ENCODE measurements around the gene CEACAM18.
"Not testable (repeated sequence)": the region's sequence is repeated elsewhere in the genome, so short reads cannot be mapped to it uniquely, and the experiment has no call there.

The CEACAM18 gene

GRCh38 chr19:51462276-51462675 lies 16.1 kb upstream of the CEACAM18 start:
- DNase-seq, result no peak

GRCh38 chr19:51462681-51463080 lies 15.7 kb upstream of the CEACAM18 start:
- no peak for DNase-seq

DNA sequence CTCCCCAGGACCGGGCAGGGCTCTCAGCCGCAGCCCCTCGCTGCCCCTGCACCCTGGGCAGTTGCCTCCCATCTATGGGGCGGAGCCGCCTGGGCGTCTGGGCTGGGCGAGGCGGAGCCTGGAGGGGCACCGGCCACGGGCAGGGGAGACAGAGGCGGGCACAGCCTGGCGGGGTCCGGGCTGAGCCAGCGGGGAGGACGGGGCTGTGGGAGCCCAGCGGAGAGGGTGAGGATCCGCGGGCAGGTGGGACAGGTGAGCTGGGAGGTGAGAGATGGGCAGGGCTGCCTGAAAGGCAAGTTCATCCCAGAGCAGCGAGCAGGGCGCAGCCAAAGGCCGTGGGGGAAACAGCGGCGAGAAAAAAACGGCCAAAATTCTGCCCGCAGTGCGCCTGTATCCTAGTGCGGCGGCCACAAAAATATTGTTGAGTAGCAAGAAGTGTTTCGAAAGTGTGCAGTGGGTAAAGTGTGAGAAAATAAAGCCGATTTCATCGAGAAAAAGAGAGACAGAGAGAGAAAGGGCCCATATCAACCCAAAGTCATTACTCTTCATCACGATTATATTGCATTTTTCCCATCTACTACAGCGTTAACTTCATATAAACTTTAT lies 14.3 kb upstream of the CEACAM18 start:
- DNase-seq, result not testable (repeated sequence)

GRCh38 chr19:51466723-51467122 lies 11.6 kb upstream of the CEACAM18 start:
- DNase-seq, result no peak

- no peak for DNase-seq
Measured at GRCh38 chr19:51467864-51468544, 10.3 kb upstream of the CEACAM18 start.

GRCh38 chr19:51468545-51468920 lies 9.8 kb upstream of the CEACAM18 start:
- DNase-seq, result no peak

DNA sequence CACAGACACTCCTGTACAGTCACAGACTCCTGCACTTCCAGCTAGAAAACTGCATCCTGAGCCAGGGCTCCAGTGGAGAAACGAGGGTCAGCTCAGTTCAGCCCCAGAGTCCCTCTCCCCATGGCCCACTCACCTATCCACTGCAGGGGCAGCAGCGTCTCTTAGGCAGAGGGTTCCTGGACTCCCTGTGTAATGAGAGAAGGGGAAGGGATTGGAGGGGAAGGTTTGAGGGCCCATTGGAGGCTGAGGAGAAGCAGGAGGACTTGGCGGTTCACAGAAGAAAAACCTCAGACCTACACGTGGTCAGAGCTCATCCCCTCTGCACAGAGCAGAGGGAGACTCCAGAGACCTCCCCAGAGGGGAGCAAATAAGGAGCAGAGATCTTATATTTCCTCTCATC lies 9.2 kb upstream of the CEACAM18 start:
- no peak for DNase-seq

DNA sequence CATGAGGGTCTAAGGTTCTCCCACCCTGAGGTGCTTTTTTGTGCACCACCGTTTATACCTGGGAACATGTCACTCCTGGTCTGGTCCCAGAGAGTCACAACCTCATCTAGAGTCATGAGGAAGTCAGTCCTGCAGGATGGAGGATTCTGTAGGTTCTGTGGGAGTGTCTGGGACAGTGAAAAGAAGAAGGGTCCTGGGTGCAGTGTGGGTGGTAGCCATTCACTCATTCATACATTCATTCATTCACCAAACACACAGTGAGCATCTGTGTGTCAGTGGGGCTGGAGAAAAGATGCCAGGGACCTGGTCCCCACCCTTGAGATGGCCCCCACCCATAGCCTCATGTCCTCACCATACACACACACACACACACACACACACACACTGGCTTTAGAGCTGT lies 8.7 kb upstream of the CEACAM18 start:
- no peak for DNase-seq

DNA sequence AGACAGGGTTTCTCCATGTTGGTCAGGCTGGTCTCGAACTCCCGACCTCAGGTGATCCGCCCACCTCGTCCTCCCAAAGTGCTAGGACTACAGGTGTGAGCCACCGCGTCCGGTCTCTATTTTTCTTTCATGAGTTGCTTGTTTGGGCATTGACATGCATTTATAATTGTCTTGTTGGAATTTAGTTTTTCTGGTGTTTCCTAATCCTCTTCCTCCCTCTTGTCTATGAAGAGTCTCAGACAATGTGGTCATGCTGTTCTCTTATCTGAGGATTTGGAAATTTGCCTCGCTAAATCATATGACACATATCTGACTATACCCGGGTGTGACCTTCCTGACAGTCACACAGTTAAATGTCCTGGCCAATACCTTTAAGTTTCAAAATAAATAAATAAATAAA lies 7.4 kb upstream of the CEACAM18 start:
- no peak for DNase-seq

DNA sequence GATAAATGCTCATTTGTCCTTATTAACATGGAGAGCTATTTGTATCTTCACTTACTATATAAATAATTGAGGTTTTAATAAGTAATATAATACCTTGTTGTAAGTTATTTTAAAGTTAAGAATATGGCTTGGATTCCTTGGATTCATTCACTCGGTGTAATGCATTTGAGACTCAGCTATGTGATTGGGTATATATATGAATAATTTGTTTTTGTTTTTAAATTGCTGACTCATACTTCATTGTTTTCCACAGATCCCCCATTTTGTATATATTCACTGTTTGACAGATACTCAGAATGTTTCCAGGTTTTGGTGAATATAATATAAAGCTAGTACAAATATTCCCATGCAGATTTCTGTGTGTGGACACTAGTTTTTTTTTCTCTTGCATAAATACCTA lies 6.8 kb upstream of the CEACAM18 start:
- no peak for DNase-seq

- no peak for DNase-seq
Measured at GRCh38 chr19:51472607-51473006, 5.7 kb upstream of the CEACAM18 start.

DNA sequence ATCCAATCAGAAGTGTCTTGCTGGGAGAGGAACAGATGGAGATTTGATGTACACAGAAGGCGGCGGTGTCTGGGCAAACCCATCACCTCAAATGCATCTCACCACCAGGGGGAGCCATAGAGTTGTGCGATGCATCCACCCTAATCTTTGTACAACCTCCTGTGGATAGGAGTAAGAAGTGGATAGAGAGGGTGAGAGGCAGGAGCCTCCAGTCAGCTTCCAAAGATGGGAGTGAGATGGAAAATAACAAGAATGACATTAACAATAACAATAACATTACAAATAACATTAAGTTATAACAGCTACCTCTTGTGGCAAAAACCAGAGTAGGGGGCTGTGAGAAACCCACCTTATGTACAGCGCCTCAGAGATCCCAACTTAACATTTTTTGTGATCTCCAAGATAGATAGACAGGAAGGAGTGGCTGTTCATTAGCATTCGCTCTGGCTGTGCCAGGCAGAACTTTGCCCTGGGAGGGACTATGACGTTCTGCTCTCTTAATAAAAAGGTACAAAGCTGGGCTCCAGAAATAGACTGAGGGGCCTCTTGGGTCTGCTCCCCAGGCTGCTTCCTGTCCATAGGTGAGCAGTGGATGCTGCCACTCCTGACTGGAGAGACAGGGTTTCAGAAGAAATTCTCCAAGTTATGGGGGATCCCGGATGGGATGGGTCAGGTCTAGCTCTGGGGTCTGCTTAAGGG lies 5.2 kb upstream of the CEACAM18 start:
- DNase-seq, result peak; percentile 48

DNA sequence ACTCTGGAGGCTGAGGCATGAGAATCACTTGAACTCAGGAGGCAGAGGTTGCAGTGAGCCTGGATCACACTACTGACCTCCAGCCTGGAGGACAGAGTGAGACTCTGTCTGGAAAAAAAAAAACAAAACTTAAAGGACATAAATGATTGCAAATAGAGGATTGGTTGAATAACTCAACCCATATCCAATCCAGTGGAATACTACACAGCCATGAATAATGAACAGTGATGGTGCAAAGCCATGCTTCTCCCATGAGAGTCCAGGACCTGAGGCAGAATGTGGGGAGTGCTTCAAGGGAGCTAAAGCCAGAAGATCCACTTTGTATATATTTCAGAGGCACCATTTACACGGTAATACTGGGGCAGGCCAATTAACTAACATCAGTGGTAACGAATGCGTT lies 2.2 kb upstream of the CEACAM18 start:
- DNase-seq, result no peak

GRCh38 chr19:51477344-51477743 lies 995 bp upstream of the CEACAM18 start:
- DNase-seq, result no peak

DNA sequence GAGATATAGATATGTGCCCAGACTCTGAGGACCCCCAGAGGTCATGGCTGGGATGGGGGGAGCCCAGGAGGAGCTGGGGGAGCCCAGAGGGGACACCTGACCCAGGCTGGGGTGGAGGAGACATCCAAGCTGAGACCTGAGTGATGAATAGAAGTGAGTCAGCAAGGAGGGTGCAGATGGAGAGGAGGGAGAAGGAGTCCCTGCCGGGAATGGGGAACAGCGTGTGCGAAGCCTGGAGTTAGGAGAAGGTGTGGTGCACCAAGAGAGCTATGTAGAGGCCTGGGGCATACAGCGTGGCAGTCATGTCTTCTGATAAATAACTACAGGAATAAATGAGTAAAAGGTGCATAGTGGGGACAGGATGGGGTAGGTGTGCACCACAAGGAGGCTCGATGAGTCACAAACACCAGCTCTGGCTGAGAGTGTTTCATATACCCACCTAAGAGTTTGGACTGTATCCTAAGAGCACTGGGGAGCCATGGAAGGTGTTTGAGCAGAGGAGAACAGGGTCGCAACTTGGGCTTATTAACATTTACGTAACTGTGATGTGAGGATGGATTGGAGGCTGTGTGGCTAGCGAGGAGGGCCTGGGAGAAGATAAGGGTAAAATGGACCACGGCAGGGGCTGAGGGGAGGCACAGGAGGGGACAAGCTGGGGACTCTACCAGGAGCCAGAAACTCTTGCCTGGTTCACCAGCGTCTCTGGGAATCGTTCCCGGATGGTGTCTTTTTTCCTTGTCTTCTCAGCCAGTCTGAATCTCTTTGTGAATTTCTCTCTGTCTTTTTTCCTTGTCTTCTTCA lies 1.4 kb downstream of the CEACAM18 start:
- no peak for DNase-seq

- DNase-seq, result no peak
Measured at GRCh38 chr19:51480590-51480989, 2.3 kb downstream of the CEACAM18 start.

DNA sequence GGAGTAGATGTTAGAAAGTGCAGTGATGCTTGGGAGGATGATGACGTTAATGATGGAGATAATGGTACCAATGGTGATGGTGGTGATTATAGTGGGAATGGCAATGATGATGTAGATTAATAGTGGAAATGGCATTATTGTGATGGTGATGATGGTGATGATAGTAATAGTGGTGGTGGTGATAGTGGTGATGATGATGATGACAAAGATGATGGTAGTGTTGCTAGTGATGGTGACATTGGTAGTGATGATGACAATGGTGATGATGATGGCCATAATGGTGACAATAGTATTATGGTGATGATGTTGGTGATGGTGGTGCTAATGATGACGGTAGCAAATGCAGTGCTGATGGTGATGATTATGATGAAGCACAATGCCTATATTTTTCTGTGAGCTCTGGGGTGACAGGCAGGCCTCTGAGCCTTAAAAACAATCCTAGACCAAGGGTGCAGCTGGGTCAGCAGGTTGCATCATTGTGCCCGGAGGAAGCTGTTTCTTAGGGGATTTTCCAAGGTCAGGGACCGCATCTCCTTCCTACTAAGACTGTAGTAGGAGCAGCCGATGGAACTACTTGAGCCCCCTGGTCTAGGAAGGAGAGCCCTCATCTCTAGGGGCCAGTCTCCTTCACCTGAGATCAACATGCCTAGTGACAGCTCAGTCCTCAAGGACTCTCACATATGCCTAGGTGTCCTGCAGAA lies 7.8 kb downstream of the CEACAM18 start:
- DNase-seq, result no peak

DNA sequence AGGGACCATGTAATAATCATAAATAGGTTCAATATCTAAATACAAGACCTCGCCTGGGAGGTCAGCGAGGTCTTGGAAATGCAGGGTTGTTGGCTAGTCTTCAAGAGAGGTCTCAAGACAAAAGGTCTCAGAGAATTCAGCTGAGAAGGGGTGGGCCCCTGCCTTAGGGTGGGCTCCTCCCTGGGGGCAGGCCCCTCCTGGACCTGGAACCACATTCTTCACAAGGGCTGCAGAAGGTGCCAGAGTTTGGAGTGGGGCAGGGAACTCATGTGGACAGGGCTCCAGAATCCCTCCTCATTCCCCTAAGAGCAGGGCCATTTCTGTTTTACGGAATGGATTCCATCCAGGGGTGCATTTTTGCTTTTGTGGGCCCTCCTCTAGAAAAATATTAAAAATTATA lies 10.2 kb downstream of the CEACAM18 start:
- no peak for DNase-seq

DNA sequence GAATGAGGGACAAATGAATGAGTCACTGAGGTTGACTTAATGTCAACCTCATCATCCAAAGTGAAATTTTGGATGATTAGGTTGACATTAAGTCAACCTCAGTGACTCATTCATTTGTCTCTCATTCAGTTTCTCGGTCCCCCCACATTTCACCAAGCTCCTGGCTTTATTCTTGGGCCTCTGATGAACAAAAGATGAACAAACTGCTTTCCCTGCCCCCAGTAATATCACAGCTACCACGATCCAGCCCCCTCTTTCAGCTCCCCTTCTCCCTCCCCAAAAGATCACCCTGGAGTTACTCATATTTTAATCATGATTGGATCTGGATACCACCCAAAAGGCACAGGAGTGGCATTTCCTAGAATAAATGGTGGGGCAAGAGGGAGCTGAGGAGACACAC lies 10.8 kb downstream of the CEACAM18 start:
- DNase-seq, result no peak

DNA sequence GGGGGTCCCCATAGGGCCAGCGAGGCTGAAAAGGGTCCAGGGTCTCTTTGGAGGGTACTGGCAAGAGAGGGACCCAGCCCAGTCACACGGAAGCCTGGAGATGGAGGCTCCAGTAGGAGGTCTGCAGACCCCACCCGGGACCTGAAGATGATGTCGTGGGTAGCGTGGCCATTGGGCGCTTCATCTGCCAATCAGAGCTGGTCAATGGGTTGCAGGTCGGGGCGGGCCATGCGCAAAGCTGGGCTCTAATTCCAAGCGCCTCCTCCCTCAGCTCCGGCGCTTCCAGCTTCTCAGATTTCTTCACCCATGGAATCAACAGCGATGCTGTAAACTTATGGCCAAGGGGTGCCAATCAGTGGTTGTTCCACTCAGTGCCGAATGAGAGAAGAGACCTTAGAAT lies 12.3 kb downstream of the CEACAM18 start:
- DNase-seq, result no peak

DNA sequence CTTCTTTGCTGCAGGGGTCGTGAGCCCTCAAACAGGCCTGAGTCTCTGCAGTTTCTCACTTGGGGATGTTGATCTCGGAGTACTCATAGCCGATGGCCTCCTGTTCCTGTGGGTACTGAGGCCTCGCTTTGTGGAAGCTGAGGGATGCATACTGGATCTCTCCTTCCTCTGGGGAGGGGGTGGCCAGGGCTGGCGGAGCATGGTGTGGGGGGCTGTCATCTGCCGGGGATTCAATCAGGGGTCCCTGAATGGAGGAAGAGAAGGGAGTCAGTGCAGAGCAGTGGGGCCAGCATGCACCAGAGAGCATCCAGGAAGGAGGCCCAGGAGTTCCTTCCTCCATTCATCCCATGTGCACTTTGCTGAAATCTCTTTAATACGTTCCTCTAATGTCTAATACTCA lies 13.2 kb downstream of the CEACAM18 start:
- DNase-seq, result no peak

DNA sequence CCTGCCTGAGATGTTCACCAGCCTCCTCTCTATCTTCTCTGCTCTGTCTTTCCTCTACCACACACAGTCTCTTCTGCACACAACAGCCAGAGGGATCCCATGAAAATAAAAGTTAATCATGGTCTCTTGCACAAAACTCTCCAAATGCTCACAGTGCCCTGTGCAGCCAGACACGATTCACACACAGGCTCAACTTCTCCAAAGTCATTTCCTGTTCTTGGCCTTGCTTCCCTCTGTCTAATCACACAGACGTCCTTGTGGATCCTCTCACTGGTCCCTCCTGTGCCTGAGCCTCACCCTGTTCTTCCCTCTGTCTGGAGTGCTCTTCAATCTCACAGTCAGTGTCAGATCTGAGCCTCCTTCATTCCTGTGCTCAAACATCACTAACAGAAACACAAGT lies 15.4 kb downstream of the CEACAM18 start:
- no peak for DNase-seq

GRCh38 chr19:51497666-51498065 lies 19.3 kb downstream of the CEACAM18 start:
- DNase-seq, result no peak

Data from fibroblast of skin of right biceps (primary cell).